GM19025 (cell line): Measurements from ENCODE around the gene METTL9.

Experiments
- ATAC-seq: cut with Tn5 transposase; IDR thresholded peaks from one replicate; pipeline ENCODE4 v1.9.1; 2021; ENCODE audit warnings: mild to moderate bottlenecking, low read depth, moderate library complexity; ENCODE audit not compliant: unreplicated experiment

METTL9 gene

GRCh38 chr16:21702276-21702675, 102.9 kb downstream of the METTL9 start:
- no peak for ATAC-seq

- ATAC-seq = no peak
These were observed 103.8 kb downstream of the METTL9 start for GRCh38 chr16:21703156-21703555.

- ATAC-seq = no peak
These were observed 104.3 kb downstream of the METTL9 start for GRCh38 chr16:21703589-21704174.

GRCh38 chr16:21704266-21704665, 104.9 kb downstream of the METTL9 start:
- ATAC-seq = no peak

- ATAC-seq = no peak
These were observed 105.4 kb downstream of the METTL9 start for GRCh38 chr16:21704733-21705132.
